Measurements from ENCODE around the gene SNRK.

DNA sequence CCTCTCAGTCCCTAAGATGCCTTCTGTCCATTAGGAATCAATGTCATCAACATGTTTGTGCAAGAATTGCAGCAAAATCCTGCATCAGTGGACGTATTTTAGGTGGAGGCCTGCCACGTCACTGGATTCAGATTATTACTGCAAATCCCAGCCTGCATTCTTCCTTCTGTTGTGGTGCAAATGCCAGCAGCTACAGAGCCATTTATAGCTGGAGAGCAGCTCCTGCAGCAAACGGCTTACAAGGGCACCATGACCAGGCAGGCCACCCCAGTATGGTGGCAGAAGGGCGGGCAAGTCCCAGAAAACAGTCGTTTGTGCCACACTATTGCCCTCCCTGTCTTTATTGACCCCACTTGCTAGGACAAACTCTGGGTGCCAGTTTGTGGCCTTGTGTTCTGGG, 74.7 kb downstream of the SNRK start:
- TF ChIP-seq, protein P1, sequence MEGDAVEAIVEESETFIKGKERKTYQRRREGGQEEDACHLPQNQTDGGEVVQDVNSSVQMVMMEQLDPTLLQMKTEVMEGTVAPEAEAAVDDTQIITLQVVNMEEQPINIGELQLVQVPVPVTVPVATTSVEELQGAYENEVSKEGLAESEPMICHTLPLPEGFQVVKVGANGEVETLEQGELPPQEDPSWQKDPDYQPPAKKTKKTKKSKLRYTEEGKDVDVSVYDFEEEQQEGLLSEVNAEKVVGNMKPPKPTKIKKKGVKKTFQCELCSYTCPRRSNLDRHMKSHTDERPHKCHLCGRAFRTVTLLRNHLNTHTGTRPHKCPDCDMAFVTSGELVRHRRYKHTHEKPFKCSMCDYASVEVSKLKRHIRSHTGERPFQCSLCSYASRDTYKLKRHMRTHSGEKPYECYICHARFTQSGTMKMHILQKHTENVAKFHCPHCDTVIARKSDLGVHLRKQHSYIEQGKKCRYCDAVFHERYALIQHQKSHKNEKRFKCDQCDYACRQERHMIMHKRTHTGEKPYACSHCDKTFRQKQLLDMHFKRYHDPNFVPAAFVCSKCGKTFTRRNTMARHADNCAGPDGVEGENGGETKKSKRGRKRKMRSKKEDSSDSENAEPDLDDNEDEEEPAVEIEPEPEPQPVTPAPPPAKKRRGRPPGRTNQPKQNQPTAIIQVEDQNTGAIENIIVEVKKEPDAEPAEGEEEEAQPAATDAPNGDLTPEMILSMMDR (IDR thresholded peaks at IDR 0.05), result no peak
- TF ChIP-seq POLR2A (IDR thresholded peaks at IDR 0.05; ENCODE audit: low read depth), result no peak

Data from esophagus muscularis mucosa (tissue), 3 donors.